ENCODE measurements around the gene MAD1L1.

Gene MAD1L1

GRCh38 chr7:1909476-1909875 is 323.3 kb downstream of the MAD1L1 start:
- Histone ChIP-seq H3K36me3 (ENCODE audit: low read length) (no peaks in the 10 kb centered on the region), H3F3A (ENCODE audit: insufficient read depth) (no peaks in the 10 kb centered on the region), H3K27ac (ENCODE audit: low read depth, low read length) (no peak overlapping the region), H4K20me1 (ENCODE audit: low read depth, low read length) (no peaks in the 10 kb centered on the region), H2AFZ (ENCODE audit: low read depth, low read length, severe bottlenecking) (no peak overlapping the region), H3K9me2 (replicated peaks; ENCODE audit: insufficient read depth, low read length) (no peaks in the 10 kb centered on the region), H3K9ac (ENCODE audit: low read length) (no peak overlapping the region), H3K27me3 (ENCODE audit: low read length) (no peaks in the 10 kb centered on the region), H3K4me3 (ENCODE audit: insufficient read depth, low read length, poor library complexity, severe bottlenecking) (no peak overlapping the region), H3K79me2 (ENCODE audit: insufficient read depth, low read length) (no peaks in the 10 kb centered on the region), H3K9me3 (ENCODE audit: insufficient read depth, low read length) (no peaks in the 10 kb centered on the region), H3K4me2 (ENCODE audit: low read depth, low read length, poor library complexity, severe bottlenecking) (no peak overlapping the region)
- TF ChIP-seq EZH2phosphoT487 (conservative IDR thresholded peaks at IDR 0.05; ENCODE audit: low read length) (no peak), CTCF (IDR thresholded peaks at IDR 0.05; ENCODE audit: insufficient read depth, low read length, poor library complexity, severe bottlenecking) (no peak)

GRCh38 chr7:1908823-1909420 is 323.8 kb downstream of the MAD1L1 start:
- H3K9me3 ChIP-seq (ENCODE audit: insufficient read depth, low read length), result no peaks in the 10 kb centered on the region
- no peaks in the 10 kb centered on the region for H4K20me1 ChIP-seq (ENCODE audit: low read depth, low read length)
- H3K36me3 ChIP-seq (ENCODE audit: low read length), result no peaks in the 10 kb centered on the region
- no peak overlapping the region for H2AFZ ChIP-seq (ENCODE audit: low read depth, low read length, severe bottlenecking)
- no peaks in the 10 kb centered on the region for H3K27me3 ChIP-seq (ENCODE audit: low read length)
- no peaks in the 10 kb centered on the region for H3F3A ChIP-seq (ENCODE audit: insufficient read depth)
- no peak overlapping the region for H3K4me2 ChIP-seq (ENCODE audit: low read depth, low read length, poor library complexity, severe bottlenecking)
- no peak for TF ChIP-seq CTCF (IDR thresholded peaks at IDR 0.05; ENCODE audit: insufficient read depth, low read length, poor library complexity, severe bottlenecking)
- TF ChIP-seq EZH2phosphoT487 (conservative IDR thresholded peaks at IDR 0.05; ENCODE audit: low read length), result no peak
- no peaks in the 10 kb centered on the region for H3K79me2 ChIP-seq (ENCODE audit: insufficient read depth, low read length)
- no peak overlapping the region for H3K9ac ChIP-seq (ENCODE audit: low read length)
- no peaks in the 10 kb centered on the region for H3K9me2 ChIP-seq (replicated peaks; ENCODE audit: insufficient read depth, low read length)
- H3K4me3 ChIP-seq (ENCODE audit: insufficient read depth, low read length, poor library complexity, severe bottlenecking), result no peak overlapping the region
- H3K27ac ChIP-seq (ENCODE audit: low read depth, low read length), result no peak overlapping the region

DNA sequence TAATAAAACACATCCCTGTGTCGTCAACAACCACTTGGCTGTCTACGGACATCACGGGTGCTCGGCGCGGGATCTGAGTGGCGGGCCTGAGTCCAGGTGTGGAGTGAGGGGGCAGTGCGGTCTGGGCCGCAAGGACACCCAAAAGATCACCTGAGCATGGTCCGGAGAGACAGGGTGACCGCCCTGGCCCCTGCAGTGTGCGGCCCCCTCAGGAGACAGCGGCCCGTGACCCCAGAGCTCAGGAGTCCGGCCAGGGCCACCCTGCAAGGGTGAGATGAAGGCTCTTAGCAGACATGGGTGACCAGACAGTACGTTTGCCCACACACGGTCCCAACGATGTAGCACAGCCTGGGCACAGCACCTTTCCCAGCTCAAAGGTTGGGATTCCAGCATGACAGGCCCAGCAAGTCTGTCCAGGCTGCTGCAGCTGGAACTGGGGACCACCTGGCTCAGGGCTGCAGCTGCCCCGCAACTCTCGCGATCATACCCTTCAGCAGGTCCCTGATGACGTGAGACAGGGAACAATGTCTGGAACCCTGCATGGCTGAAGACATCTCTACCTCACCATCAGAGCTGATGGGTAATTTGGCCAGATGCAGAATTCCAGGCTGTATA is 324.9 kb downstream of the MAD1L1 start:
- Histone ChIP-seq H3K9me2 (replicated peaks; ENCODE audit: insufficient read depth, low read length) (no peaks in the 10 kb centered on the region), H3F3A (ENCODE audit: insufficient read depth) (no peaks in the 10 kb centered on the region), H3K79me2 (ENCODE audit: insufficient read depth, low read length) (no peaks in the 10 kb centered on the region), H3K27ac (ENCODE audit: low read depth, low read length) (no peak overlapping the region), H2AFZ (ENCODE audit: low read depth, low read length, severe bottlenecking) (no peak overlapping the region), H4K20me1 (ENCODE audit: low read depth, low read length) (no peaks in the 10 kb centered on the region), H3K27me3 (ENCODE audit: low read length) (no peaks in the 10 kb centered on the region), H3K4me3 (ENCODE audit: insufficient read depth, low read length, poor library complexity, severe bottlenecking) (no peak overlapping the region), H3K4me2 (ENCODE audit: low read depth, low read length, poor library complexity, severe bottlenecking) (no peak overlapping the region), H3K36me3 (ENCODE audit: low read length) (no peaks in the 10 kb centered on the region), H3K9ac (ENCODE audit: low read length) (no peak overlapping the region), H3K9me3 (ENCODE audit: insufficient read depth, low read length) (no peaks in the 10 kb centered on the region)
- TF ChIP-seq CTCF (IDR thresholded peaks at IDR 0.05; ENCODE audit: insufficient read depth, low read length, poor library complexity, severe bottlenecking), result no peak
- no peak for TF ChIP-seq EZH2phosphoT487 (conservative IDR thresholded peaks at IDR 0.05; ENCODE audit: low read length)
